Panc1 (cell line): ENCODE results near the gene IRGC.

Experiments used
- CTCF ChIP-seq: fragments of 450-650 bp; IDR thresholded peaks from 2 replicates; pipeline ENCODE4 v1.5.1; 2017; ENCODE audit warnings: mild to moderate bottlenecking
- POLR2AphosphoS5 ChIP-seq: IDR thresholded peaks from 2 replicates; pipeline ENCODE4 v1.6.1; 2012; ENCODE audit warnings: mild to moderate bottlenecking, low read depth, low read length, moderate library complexity
- REST ChIP-seq, 2 experiments: IDR thresholded peaks; 2 replicates each; pipeline ENCODE4 v1.6.1; 2011 to 2012; ENCODE audit warnings: low read depth in 2 of 2, control low read depth in 1 of 2, low read length in 1 of 2, mild to moderate bottlenecking in 1 of 2, moderate library complexity in 1 of 2; ENCODE audit not compliant: insufficient read depth in 1 of 2
- SIN3A ChIP-seq: IDR thresholded peaks from 2 replicates; pipeline ENCODE4 v1.6.1; 2012; ENCODE audit warnings: low read depth, mild to moderate bottlenecking, low read length, moderate library complexity, borderline replicate concordance; ENCODE audit not compliant: insufficient read depth

DNA sequence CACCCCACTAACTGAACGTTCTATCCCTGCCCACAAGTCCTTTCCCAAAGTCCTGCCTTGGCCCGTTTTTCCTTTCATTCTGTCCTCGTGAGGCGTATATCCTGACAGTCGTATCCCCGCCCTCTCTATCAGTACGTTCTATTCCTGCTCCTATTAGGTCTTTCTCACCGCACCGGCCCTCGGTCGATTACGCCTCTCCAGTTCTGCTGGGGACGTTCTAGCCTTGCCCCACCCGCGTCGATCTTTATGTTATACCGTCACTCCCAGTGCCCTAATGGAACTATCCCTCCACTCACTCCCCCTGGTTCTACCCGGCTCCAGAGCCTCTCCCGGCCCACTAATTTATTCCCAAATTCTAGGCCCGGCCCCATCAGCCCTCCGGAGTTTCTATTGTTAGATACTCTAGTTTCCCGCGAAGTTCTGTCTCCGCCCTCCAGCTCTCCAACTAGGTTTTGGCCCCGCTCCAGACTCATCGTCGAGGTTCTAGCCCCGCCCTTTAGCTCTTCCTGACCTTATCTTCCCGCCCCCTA, 47.9 kb upstream of the IRGC start:
- TF ChIP-seq CTCF (no peak), REST (IDR thresholded peaks at IDR 0.05; ENCODE audit: insufficient read depth in 1 of 2, low read depth in 2 of 2, low read length in 1 of 2) (no peak), SIN3A (no peak), POLR2AphosphoS5 (no peak)
